Bronchial epithelial cell (primary cell): ENCODE results near the gene DTD1. TPM values are rescaled to one million over a fixed set of nuclear protein-coding genes. Genes with fewer than 3 reads are reported as not detected.

Experiments
- DNase-seq: peaks from one replicate; pipeline ENCODE4 v3.0.0-alpha.2; 2010; ENCODE audit warnings: low read depth
- FAIRE-seq: peaks from 2 replicates; lab custom pipeline; 2011; peaks lifted over from hg19 to GRCh38; lab: Jason Lieb, UNC
- H3K27me3 ChIP-seq: 2 replicates; pipeline ENCODE4 v1.5.1; 2011; ENCODE audit warnings: low read length; ENCODE audit not compliant: control insufficient read depth, insufficient read depth
- H3K36me3 ChIP-seq: 2 replicates; pipeline ENCODE4 v1.5.1; 2011; ENCODE audit warnings: low read length; ENCODE audit not compliant: control insufficient read depth, insufficient read depth
- H3K4me3 ChIP-seq: 2 replicates; pipeline ENCODE4 v1.5.1; 2011; ENCODE audit warnings: mild to moderate bottlenecking, low read depth, low read length, control low read depth
- total RNA-seq: library from RNA; depleted of rRNA; stranded (reverse); fragments of >200 nt; gene quantifications from 2 replicates; pipeline ENCODE4 v1.2.1, GENCODE V29; 2014
- TF ChIP-seq, protein P1 (sequence below): IDR thresholded peaks from 2 replicates; pipeline ENCODE4 v1.5.1; 2011; ENCODE audit warnings: mild to moderate bottlenecking, moderate library complexity, low read length, control low read depth, inconsistent platforms; ENCODE audit not compliant: insufficient read depth, severe bottlenecking

Gene DTD1
- total RNA-seq, 1 donor from 2014 or later: 197 TPM

DNA sequence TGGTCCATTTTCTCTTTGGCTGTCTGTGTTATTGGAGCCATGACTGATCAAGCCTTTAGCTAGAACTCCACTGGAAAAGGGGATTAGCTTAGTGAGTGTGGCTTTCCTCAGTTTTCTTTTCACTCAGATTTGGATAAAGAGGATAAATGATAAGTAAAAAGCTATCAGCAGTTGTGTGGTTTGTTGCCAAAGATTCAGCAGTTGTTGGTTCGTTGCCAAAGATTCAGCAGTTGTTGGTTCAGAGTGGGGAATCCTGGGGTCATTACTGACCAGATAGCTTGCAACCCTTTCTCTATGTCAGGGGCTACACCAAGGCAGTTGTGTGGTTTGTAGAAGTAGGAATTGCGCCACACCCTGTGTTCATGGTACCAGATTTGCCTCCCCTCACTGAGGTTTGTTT, 118.1 kb downstream of the DTD1 start:
- DNase-seq (no peak), FAIRE-seq (no peak)
- TF ChIP-seq, protein P1, sequence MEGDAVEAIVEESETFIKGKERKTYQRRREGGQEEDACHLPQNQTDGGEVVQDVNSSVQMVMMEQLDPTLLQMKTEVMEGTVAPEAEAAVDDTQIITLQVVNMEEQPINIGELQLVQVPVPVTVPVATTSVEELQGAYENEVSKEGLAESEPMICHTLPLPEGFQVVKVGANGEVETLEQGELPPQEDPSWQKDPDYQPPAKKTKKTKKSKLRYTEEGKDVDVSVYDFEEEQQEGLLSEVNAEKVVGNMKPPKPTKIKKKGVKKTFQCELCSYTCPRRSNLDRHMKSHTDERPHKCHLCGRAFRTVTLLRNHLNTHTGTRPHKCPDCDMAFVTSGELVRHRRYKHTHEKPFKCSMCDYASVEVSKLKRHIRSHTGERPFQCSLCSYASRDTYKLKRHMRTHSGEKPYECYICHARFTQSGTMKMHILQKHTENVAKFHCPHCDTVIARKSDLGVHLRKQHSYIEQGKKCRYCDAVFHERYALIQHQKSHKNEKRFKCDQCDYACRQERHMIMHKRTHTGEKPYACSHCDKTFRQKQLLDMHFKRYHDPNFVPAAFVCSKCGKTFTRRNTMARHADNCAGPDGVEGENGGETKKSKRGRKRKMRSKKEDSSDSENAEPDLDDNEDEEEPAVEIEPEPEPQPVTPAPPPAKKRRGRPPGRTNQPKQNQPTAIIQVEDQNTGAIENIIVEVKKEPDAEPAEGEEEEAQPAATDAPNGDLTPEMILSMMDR: no peak
- H3K4me3 ChIP-seq: no peak overlapping the region
- no peaks in the 10 kb centered on the region for H3K36me3 ChIP-seq
- no peaks in the 10 kb centered on the region for H3K27me3 ChIP-seq

DNA sequence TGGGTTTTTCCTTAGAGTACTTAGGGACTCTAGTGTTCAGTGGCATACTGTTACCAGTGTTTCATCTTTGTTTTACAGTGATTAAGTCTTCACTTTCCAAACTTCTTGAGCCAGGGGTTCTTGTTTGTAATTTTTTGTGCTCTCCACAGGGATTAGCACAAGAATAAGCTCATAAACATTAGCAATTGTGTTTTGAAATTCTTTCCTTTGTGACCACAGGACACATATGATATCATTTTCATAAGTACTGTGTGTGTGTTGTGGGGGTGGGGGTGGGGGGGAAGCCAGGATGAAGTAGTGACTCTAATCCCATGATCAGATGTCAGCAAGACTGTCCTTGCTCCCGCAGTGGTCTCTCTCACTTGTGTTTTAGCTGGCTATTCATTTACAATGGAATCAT, 124.3 kb downstream of the DTD1 start:
- DNase-seq (no peak), FAIRE-seq (no peak)
- no peak overlapping the region for H3K4me3 ChIP-seq
- TF ChIP-seq, protein P1: no peak
- H3K36me3 ChIP-seq: no peaks in the 10 kb centered on the region
- no peaks in the 10 kb centered on the region for H3K27me3 ChIP-seq

DNA sequence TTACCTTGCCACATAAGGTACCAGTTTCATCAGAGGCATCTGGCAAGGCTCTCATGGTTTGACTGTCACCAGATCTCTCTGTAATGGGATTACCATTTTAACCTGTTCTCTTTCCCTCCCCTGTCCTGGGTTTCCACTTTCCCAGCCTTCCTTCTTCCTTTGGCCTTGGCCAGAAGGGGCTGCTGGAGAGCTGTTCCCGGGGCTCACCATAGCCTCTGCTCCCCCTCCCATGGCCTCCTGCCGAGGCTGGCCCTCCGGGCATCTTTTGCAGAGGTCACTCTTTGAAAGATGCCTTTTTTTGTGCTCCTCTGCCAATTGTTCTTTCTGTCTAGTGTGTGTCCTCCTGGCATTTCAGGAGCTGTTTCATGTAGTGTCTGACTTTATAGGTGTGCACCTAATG, 125.0 kb downstream of the DTD1 start:
- no peaks in the 10 kb centered on the region for H3K27me3 ChIP-seq
- FAIRE-seq (no peak), DNase-seq (no peak)
- H3K4me3 ChIP-seq: no peak overlapping the region
- no peaks in the 10 kb centered on the region for H3K36me3 ChIP-seq
- TF ChIP-seq, protein P1: no peak

DNA sequence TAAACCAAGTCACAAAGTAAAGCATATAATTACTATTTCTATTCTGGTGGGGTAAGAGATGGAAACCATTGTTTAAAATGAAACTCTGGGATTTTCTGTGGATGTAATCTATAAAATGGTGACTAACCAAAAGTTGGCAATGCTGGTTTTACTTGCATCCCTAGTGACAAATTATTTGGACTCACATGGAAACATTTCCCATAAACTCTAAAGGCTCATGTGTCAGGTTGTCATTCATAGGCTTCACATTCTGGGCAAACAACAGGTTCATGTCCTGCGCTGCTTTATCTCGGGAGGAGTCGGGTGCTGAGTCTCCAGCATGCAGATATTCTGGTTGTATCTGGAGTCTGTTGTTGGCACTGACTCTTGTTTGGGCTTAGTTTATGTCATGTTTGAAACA, 127.7 kb downstream of the DTD1 start:
- TF ChIP-seq, protein P1: no peak
- Histone ChIP-seq H3K4me3 (no peak overlapping the region), H3K27me3 (no peaks in the 10 kb centered on the region), H3K36me3 (no peaks in the 10 kb centered on the region)
- DNase-seq: no peak
- peak; percentile 7 for FAIRE-seq

DNA sequence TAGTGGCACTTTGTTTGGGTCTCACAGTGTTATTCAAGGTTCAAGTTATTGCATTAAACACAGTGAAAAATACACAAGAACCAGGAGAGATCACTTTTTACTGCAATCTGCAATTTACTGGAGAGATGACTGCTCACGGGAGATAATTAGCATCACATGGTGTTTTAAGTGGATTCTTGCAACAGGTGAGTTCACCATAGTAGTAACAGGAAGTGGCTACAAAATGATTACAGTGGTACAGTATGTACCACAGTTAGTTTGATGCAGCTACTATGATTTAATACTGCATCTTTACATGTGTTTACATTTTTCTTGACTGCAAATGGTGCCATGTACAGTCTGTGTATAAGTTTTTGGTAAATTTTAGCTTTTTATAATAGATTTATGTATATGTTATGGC, 129.2 kb downstream of the DTD1 start:
- no peak for FAIRE-seq
- Histone ChIP-seq H3K27me3 (no peaks in the 10 kb centered on the region), H3K4me3 (no peak overlapping the region), H3K36me3 (no peaks in the 10 kb centered on the region)
- TF ChIP-seq, protein P1: no peak
- no peak for DNase-seq

DNA sequence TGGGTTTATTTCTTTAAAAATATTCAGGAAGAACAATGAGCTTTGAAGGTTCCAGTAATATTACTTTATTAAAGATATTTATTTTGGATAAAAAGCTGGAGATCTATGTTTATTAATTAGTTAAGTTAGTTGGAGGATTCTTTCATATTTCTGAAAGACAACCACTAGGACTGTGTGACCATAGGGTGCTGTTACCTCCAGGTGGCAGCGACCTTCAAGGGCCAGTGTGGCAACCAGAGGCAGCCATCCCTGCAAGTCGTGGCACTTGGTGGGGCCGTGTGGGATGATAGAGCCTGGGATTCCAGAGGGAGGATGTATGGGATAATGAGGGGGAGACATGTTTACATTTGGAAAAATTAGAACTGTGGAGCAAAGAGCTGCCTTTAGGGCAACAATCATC, 130.3 kb downstream of the DTD1 start:
- no peak for FAIRE-seq
- TF ChIP-seq, protein P1: no peak

More for the DNA sequence above, 130.3 kb downstream of the DTD1 start:
- Histone ChIP-seq H3K36me3 (no peaks in the 10 kb centered on the region), H3K27me3 (no peaks in the 10 kb centered on the region), H3K4me3 (no peak overlapping the region)
- no peak for DNase-seq
